SU-DHL-6 (cell line): Measurements from ENCODE around the gene KDM7A.

Experiments used
- H2AFZ ChIP-seq: fragments of 200-600 bp; sonication (generic); 2 replicates; pipeline ENCODE4 v1.6.1; 2014; ENCODE audit warnings: low read depth, mild to moderate bottlenecking, moderate library complexity, mixed read lengths, antibody characterized with exemption, low read length; ENCODE audit not compliant: severe bottlenecking
- H3F3A ChIP-seq: fragments of 200-600 bp; shearing (Covaris generic); 2 replicates; pipeline ENCODE4 v1.6.0; 2016; ENCODE audit warnings: antibody characterized with exemption, mild to moderate bottlenecking; ENCODE audit not compliant: insufficient read depth
- H3K27ac ChIP-seq: fragments of 200-600 bp; sonication (generic); 2 replicates; pipeline ENCODE4 v1.5.1; 2016; ENCODE audit warnings: low read depth, mild to moderate bottlenecking, low read length, moderate library complexity, mixed read lengths
- H3K27me3 ChIP-seq: fragments of 200-600 bp; sonication (generic), shearing (Covaris generic); 2 replicates; pipeline ENCODE4 v1.6.0; 2014; ENCODE audit warnings: mild to moderate bottlenecking, low read length
- H3K36me3 ChIP-seq: fragments of 200-600 bp; sonication (generic); 2 replicates; pipeline ENCODE4 v1.6.1; 2014; ENCODE audit warnings: mild to moderate bottlenecking, low read length, mixed read lengths
- H3K4me2 ChIP-seq: fragments of 300-600, 200-600 bp; shearing (Covaris generic), sonication (generic); 2 replicates; pipeline ENCODE4 v1.6.0; 2014; ENCODE audit warnings: low read length, low read depth, mild to moderate bottlenecking; ENCODE audit not compliant: poor library complexity, severe bottlenecking
- H3K4me3 ChIP-seq: fragments of 200-600 bp; sonication (generic); 2 replicates; pipeline ENCODE4 v1.5.1; 2014; ENCODE audit warnings: antibody characterized with exemption, low read length, mild to moderate bottlenecking, mixed read lengths; ENCODE audit not compliant: insufficient read depth, poor library complexity, severe bottlenecking
- H3K79me2 ChIP-seq: fragments of 200-600 bp; sonication (generic); 2 replicates; pipeline ENCODE4 v1.6.1; 2014; ENCODE audit warnings: mild to moderate bottlenecking, low read length, moderate library complexity; ENCODE audit not compliant: insufficient read depth
- H3K9ac ChIP-seq: fragments of 200-600 bp; sonication (generic); 2 replicates; pipeline ENCODE4 v1.7.0; 2014; ENCODE audit warnings: mild to moderate bottlenecking, low read length
- H3K9me2 ChIP-seq: fragments of 200-600 bp; sonication (generic); replicated peaks from 2 replicates; pipeline ENCODE4 v1.6.1; 2014; ENCODE audit warnings: low read length; ENCODE audit not compliant: insufficient read depth
- H3K9me3 ChIP-seq: fragments of 200-600 bp; sonication (generic); 2 replicates; pipeline ENCODE4 v1.6.1; 2014; ENCODE audit warnings: low read length, mixed read lengths; ENCODE audit not compliant: insufficient read depth
- H4K20me1 ChIP-seq: fragments of 200-600 bp; sonication (generic); 2 replicates; pipeline ENCODE4 v1.6.1; 2014; ENCODE audit warnings: low read depth, mild to moderate bottlenecking, antibody characterized with exemption, low read length, moderate library complexity, mixed read lengths
- EZH2phosphoT487 ChIP-seq: fragments of 200-600 bp; sonication (generic), shearing (Covaris generic); conservative IDR thresholded peaks from 2 replicates; pipeline ENCODE4 v1.6.1; 2018; ENCODE audit warnings: mild to moderate bottlenecking, antibody characterized with exemption, low read length, moderate library complexity, mixed read lengths
- TF ChIP-seq, protein P1 (sequence below): fragments of 200-600 bp; sonication (generic); IDR thresholded peaks from one replicate; pipeline ENCODE4 v1.5.1; 2017; ENCODE audit warnings: antibody characterized with exemption, mild to moderate bottlenecking, low read length, moderate library complexity; ENCODE audit not compliant: insufficient read depth, poor library complexity, severe bottlenecking

KDM7A gene

DNA sequence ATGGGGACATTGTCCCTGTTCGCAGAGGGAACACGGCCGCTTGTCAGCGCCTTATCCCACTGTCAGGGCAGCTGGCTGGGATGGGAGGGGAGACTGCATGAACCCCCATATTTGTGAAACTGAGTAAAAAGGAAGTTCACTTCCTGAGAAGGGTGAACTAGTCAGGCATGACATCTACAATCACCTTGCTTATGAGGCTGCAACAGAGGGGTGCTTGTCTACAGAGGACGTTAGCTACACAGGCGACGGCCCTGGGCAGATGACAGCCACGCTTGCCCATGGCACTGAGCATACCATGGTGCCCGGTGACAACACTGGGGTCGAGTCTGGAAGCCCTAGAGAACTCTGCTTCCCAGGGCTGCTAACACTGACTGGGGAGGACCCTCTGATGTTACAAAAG, 46.0 kb upstream of the KDM7A start:
- Histone ChIP-seq H3F3A (no peaks in the 10 kb centered on the region), H2AFZ (no peak overlapping the region), H3K27me3 (no peaks in the 10 kb centered on the region), H3K36me3 (no peaks in the 10 kb centered on the region), H3K27ac (no peak overlapping the region), H3K4me2 (no peak overlapping the region), H3K79me2 (no peaks in the 10 kb centered on the region), H4K20me1 (no peaks in the 10 kb centered on the region), H3K4me3 (no peak overlapping the region), H3K9ac (no peak overlapping the region), H3K9me3 (no peaks in the 10 kb centered on the region), H3K9me2 (no peaks in the 10 kb centered on the region)
- TF ChIP-seq, protein P1, sequence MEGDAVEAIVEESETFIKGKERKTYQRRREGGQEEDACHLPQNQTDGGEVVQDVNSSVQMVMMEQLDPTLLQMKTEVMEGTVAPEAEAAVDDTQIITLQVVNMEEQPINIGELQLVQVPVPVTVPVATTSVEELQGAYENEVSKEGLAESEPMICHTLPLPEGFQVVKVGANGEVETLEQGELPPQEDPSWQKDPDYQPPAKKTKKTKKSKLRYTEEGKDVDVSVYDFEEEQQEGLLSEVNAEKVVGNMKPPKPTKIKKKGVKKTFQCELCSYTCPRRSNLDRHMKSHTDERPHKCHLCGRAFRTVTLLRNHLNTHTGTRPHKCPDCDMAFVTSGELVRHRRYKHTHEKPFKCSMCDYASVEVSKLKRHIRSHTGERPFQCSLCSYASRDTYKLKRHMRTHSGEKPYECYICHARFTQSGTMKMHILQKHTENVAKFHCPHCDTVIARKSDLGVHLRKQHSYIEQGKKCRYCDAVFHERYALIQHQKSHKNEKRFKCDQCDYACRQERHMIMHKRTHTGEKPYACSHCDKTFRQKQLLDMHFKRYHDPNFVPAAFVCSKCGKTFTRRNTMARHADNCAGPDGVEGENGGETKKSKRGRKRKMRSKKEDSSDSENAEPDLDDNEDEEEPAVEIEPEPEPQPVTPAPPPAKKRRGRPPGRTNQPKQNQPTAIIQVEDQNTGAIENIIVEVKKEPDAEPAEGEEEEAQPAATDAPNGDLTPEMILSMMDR, result no peak
- no peak for TF ChIP-seq EZH2phosphoT487

DNA sequence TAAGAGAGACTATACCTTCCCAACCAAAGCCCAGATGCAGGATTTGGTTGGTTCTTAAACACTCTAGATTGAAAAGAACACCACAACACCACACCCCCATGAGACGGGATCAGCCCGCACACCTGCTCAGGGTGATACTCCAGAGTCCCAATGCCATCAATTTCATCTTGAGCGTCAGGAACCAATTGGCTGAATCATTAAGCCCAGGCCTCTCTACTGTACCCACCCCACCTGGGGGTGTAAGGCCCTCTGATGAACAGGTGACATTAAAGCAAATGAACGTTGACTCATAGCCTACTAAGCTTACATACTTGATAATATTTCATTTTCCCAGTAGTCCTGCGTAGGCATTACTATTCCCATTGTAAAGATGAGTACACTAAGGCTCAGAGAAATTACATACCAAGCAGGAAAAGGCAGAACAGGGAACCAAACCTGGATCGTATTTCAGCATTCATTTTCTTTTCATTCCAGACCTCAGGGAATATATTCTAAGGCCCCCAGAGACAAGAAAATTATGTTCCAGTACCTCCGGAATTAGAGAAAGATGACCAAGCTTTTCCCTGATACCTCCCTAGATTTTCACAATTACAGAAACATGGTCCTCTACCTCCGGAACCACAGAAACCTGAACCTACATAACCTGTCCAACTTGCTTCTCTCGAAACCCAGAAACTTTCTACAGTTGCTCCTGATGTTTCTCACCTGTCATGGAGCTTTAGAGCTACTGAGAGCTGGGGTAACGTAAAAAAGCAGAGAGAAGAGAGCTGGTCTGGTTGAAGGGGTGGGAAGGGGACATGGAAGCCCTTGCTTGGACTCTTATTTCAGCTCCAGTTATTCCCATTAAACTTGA, 43.1 kb upstream of the KDM7A start:
- Histone ChIP-seq H3K4me2 (no peak overlapping the region), H4K20me1 (no peaks in the 10 kb centered on the region), H2AFZ (no peak overlapping the region), H3K9ac (no peak overlapping the region), H3K79me2 (no peaks in the 10 kb centered on the region), H3K9me3 (no peaks in the 10 kb centered on the region), H3F3A (no peaks in the 10 kb centered on the region), H3K27ac (no peak overlapping the region), H3K27me3 (no peaks in the 10 kb centered on the region), H3K36me3 (no peaks in the 10 kb centered on the region), H3K9me2 (no peaks in the 10 kb centered on the region), H3K4me3 (no peak overlapping the region)
- TF ChIP-seq, protein P1, result no peak
- TF ChIP-seq EZH2phosphoT487, result no peak

DNA sequence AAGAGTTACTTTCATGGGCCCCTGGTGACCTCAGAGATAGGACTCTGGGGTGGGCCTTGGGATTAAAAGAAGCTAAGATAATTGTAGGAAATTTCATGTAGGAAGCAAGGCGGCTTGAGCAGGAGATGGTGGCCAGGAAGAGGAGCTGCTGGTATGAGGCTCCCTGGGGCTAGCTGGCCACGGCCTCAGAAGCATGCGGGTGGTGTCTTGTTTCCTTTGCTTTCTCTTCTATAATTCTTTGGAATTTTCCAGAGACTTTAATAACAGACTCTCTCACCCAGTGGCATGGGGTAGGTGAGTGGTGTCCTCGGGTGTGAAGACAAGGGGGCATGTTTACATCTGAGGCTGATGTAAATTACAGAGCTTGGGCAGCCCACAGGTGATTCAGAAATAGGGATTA, 41.9 kb upstream of the KDM7A start:
- Histone ChIP-seq H3K4me3 (no peak overlapping the region), H3K9me2 (no peaks in the 10 kb centered on the region), H3K9me3 (no peaks in the 10 kb centered on the region), H4K20me1 (no peaks in the 10 kb centered on the region), H3K27me3 (no peaks in the 10 kb centered on the region), H3K36me3 (no peaks in the 10 kb centered on the region), H3F3A (no peaks in the 10 kb centered on the region), H2AFZ (no peak overlapping the region), H3K9ac (no peak overlapping the region), H3K79me2 (no peaks in the 10 kb centered on the region), H3K27ac (no peak overlapping the region), H3K4me2 (no peak overlapping the region)
- no peak for TF ChIP-seq EZH2phosphoT487
- TF ChIP-seq, protein P1, result no peak
